Endodermal cell (in vitro differentiated cells): Measurements from ENCODE around the gene OXTR. TPM values are rescaled to one million over a fixed set of nuclear protein-coding genes. Genes with fewer than 3 reads are reported as not detected.

Source experiments
- DNase-seq: peaks from one replicate; pipeline ENCODE4 v3.0.0-alpha.2; 2017
- H3K27ac ChIP-seq: 2 replicates; pipeline ENCODE4 v1.5.1; 2013; ENCODE audit warnings: mild to moderate bottlenecking, low read depth, low read length, moderate library complexity
- H3K27me3 ChIP-seq: 2 replicates; pipeline ENCODE4 v1.6.1; 2013; ENCODE audit warnings: mild to moderate bottlenecking, low read length, moderate library complexity; ENCODE audit not compliant: insufficient read depth, control insufficient read depth, poor library complexity, severe bottlenecking
- H3K36me3 ChIP-seq: 2 replicates; pipeline ENCODE4 v1.7.0; 2013; ENCODE audit warnings: mild to moderate bottlenecking, low read length, moderate library complexity; ENCODE audit not compliant: control insufficient read depth, insufficient read depth
- H3K4me1 ChIP-seq: one replicate; pipeline ENCODE4 v1.7.0; 2013; ENCODE audit warnings: low read length; ENCODE audit not compliant: control insufficient read depth, insufficient read depth
- H3K4me3 ChIP-seq: 2 replicates; pipeline ENCODE4 v1.5.1; 2013; ENCODE audit warnings: mild to moderate bottlenecking, low read length, moderate library complexity
- H3K9ac ChIP-seq: 2 replicates; pipeline ENCODE4 v1.6.1; 2013; ENCODE audit warnings: mild to moderate bottlenecking, low read length, moderate library complexity; ENCODE audit not compliant: poor library complexity, severe bottlenecking; ENCODE audit errors: extremely low read depth
- H3K9me3 ChIP-seq: 2 replicates; pipeline ENCODE4 v1.6.1; 2013; ENCODE audit warnings: mild to moderate bottlenecking, low read length, moderate library complexity; ENCODE audit not compliant: control insufficient read depth
- H3K27ac Mint-ChIP-seq: 2 replicates; pipeline ENCODE4 v1.8.0; 2020; ENCODE audit warnings: mixed read lengths
- H3K27me3 Mint-ChIP-seq: 2 replicates; pipeline ENCODE4 v1.8.0; 2021; ENCODE audit warnings: mild to moderate bottlenecking, mixed read lengths; ENCODE audit not compliant: insufficient read depth
- H3K36me3 Mint-ChIP-seq: 2 replicates; pipeline ENCODE4 v1.8.0; 2020; ENCODE audit warnings: low read depth, mixed read lengths
- H3K4me1 Mint-ChIP-seq: 2 replicates; pipeline ENCODE4 v1.8.0; 2020; ENCODE audit warnings: mixed read lengths
- H3K4me3 Mint-ChIP-seq: 2 replicates; pipeline ENCODE4 v1.8.0; 2020; ENCODE audit warnings: mild to moderate bottlenecking, moderate library complexity, mixed read lengths
- H3K9me3 Mint-ChIP-seq: 2 replicates; pipeline ENCODE4 v1.8.0; 2020; ENCODE audit warnings: mild to moderate bottlenecking, mixed read lengths
- WGBS, 2 experiments: methylation state at CpG; one replicate each; pipeline versions ENCODE4 v1.1.5 to v1.1.7; 2013; ENCODE audit warnings: missing lambda C conversion rate in 2 of 2, mixed read lengths in 1 of 2; ENCODE audit not compliant: insufficient coverage in 1 of 2, insufficient read length in 1 of 2; 5-methylcytosine and 5-hydroxymethylcytosine counted together
- total RNA-seq, 2 donors: library from RNA; stranded (reverse); fragmentation: NEBNext Ultra II Directional in 1 of 2; extraction: Animal tissue kit (Norgen Biotek cat#: 25700) in 1 of 2; gene quantifications; 2 replicates in 1 of 2; 3 replicates in 1 of 2; pipeline ENCODE4 v1.2.1, GENCODE V29; 2021
- TF ChIP-seq, protein P1 (sequence below): fragments of 200-600 bp; sonication (generic); conservative IDR thresholded peaks from 2 replicates; pipeline ENCODE4 v1.5.0; 2021; ENCODE audit warnings: antibody characterized with exemption, mild to moderate bottlenecking

OXTR gene
- total RNA-seq, 2 donors from 2014 or later = 10.6 to 13.1 TPM

GRCh38 chr3:8743911-8744310, 25.5 kb downstream of the OXTR start:
- H3K9me3 ChIP-seq = no peaks in the 10 kb centered on the region
- no peak overlapping the region for H3K9ac ChIP-seq
- TF ChIP-seq, protein P1, sequence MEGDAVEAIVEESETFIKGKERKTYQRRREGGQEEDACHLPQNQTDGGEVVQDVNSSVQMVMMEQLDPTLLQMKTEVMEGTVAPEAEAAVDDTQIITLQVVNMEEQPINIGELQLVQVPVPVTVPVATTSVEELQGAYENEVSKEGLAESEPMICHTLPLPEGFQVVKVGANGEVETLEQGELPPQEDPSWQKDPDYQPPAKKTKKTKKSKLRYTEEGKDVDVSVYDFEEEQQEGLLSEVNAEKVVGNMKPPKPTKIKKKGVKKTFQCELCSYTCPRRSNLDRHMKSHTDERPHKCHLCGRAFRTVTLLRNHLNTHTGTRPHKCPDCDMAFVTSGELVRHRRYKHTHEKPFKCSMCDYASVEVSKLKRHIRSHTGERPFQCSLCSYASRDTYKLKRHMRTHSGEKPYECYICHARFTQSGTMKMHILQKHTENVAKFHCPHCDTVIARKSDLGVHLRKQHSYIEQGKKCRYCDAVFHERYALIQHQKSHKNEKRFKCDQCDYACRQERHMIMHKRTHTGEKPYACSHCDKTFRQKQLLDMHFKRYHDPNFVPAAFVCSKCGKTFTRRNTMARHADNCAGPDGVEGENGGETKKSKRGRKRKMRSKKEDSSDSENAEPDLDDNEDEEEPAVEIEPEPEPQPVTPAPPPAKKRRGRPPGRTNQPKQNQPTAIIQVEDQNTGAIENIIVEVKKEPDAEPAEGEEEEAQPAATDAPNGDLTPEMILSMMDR = no peak
- no peaks in the 10 kb centered on the region for H3K27me3 ChIP-seq
- peaks cover 15% of the 10 kb centered on the region for H3K4me1 Mint-ChIP-seq
- DNase-seq = no peak
- no peak overlapping the region for H3K4me3 ChIP-seq
- peaks cover 4% of the 10 kb centered on the region for H3K4me1 ChIP-seq
- H3K4me3 Mint-ChIP-seq = no peak overlapping the region
- H3K9me3 Mint-ChIP-seq = no peaks in the 10 kb centered on the region
- no peak overlapping the region for H3K27ac ChIP-seq
- no peaks in the 10 kb centered on the region for H3K27me3 Mint-ChIP-seq
- WGBS, 2 experiments = 87 to 100% methylated on average over 2 to 3 of the region's 3 CpGs
- H3K36me3 Mint-ChIP-seq = no peaks in the 10 kb centered on the region
- no peaks in the 10 kb centered on the region for H3K36me3 ChIP-seq
- H3K27ac Mint-ChIP-seq = no peak overlapping the region

DNA sequence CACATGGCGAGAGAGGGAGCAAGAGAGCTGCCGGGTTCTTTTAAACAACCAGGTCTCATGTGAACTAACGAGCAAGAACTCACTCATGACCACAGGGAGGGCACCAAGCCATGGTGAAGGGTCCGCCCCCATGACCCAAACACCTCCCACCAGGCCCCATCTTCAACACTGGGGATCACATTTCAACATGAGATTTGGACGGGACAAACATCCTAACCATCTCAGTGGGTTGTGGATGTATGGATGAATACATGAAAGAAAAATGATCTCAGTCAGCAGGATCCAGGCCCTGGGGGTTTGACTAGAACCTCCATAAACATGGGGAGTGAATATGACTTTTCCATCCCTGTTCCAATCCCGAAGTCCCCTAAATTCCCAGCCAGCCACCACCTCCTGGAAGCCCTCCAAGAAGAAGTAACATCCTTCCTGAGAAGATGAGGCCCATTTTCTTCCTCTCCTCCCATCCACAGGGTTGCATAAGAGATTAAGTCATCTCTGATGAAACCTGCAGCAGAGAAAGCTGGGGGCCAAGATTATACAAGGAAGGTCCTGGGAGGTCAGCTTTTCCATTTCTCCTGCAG, 26.3 kb downstream of the OXTR start:
- H3K4me1 Mint-ChIP-seq = peaks cover 15% of the 10 kb centered on the region
- DNase-seq = peak; percentile 64
- WGBS, 2 experiments = 86 to 87% methylated on average over 4 to 6 of the region's 6 CpGs
- no peaks in the 10 kb centered on the region for H3K9me3 Mint-ChIP-seq
- H3K9me3 ChIP-seq = no peaks in the 10 kb centered on the region
- H3K4me3 ChIP-seq = no peak overlapping the region
- no peak overlapping the region for H3K27ac Mint-ChIP-seq
- TF ChIP-seq, protein P1 = no peak
- no peak overlapping the region for H3K27ac ChIP-seq
- H3K36me3 ChIP-seq = no peaks in the 10 kb centered on the region
- H3K36me3 Mint-ChIP-seq = no peaks in the 10 kb centered on the region
- H3K4me3 Mint-ChIP-seq = no peak overlapping the region
- peaks cover 4% of the 10 kb centered on the region for H3K4me1 ChIP-seq
- H3K27me3 ChIP-seq = no peaks in the 10 kb centered on the region
- H3K27me3 Mint-ChIP-seq = peaks cover 4% of the 10 kb centered on the region
- H3K9ac ChIP-seq = no peak overlapping the region

DNA sequence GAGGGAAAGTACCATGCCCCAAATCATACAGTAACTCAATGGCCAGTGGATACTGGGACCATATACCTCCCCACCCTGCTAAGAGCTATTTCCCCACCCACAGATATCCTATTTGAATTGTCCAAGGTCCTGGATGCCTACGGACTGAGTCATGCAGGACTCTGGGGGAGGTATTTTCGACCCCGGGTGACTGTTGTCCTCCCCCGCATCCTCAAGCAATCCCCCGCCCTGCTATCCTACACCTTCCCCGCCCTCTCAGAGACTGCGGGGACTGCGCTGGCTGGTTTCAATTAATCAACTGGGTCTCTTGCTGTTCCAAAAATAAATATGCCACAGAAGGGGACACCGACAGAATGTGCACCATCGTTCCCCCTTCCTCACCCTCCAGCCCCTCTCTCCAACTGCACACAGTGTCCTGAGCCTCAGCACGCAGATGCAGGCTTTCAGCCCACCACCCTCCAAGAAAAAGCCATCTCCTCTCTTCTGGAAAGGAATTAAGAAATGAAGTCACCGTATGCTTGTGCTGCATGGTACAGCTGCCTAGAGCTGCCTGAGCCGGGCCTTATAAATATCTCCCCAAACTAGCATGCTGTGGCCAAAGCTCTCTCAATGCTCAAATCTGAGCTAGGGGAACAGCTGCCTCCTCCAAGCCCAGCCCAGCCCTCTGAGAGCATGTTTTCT, 27.7 kb downstream of the OXTR start:
- Mint-ChIP-seq H3K4me1 (peaks cover 15% of the 10 kb centered on the region), H3K27me3 (peaks cover 7% of the 10 kb centered on the region), H3K27ac (peak overlapping the region; percentile 78), H3K9me3 (no peaks in the 10 kb centered on the region), H3K36me3 (no peaks in the 10 kb centered on the region), H3K4me3 (peak overlapping the region; percentile 28)
- H3K27ac ChIP-seq = no peak overlapping the region
- no peak overlapping the region for H3K9ac ChIP-seq
- H3K4me3 ChIP-seq = peak overlapping the region; percentile 8
- TF ChIP-seq, protein P1 = no peak
- WGBS, 2 experiments = 22 to 38% methylated on average over 4 to 13 of the region's 13 CpGs
- DNase-seq = peak; percentile 92
- H3K4me1 ChIP-seq = peaks cover 4% of the 10 kb centered on the region
- H3K36me3 ChIP-seq = no peaks in the 10 kb centered on the region
- no peaks in the 10 kb centered on the region for H3K9me3 ChIP-seq
- no peaks in the 10 kb centered on the region for H3K27me3 ChIP-seq
